WTC11 (cell line): Measurements from ENCODE around the gene YWHAQ.

ENCODE experiments used
- ATF3 ChIP-seq: sonication (generic); formaldehyde crosslinking; conservative IDR thresholded peaks from 2 replicates; pipeline ENCODE4 v1.8.1; 2022; ENCODE audit warnings: mild to moderate bottlenecking, missing genetic modification reagents
- CTCF ChIP-seq: fragments of 200-600 bp; IDR thresholded peaks from 2 replicates; pipeline ENCODE4 v1.8.0; 2022; ENCODE audit warnings: antibody characterized with exemption
- E2F4 ChIP-seq: sonication (generic); formaldehyde crosslinking; IDR thresholded peaks from 2 replicates; pipeline ENCODE4 v1.8.1; 2022; ENCODE audit warnings: low read depth, mild to moderate bottlenecking, moderate library complexity, missing genetic modification reagents, borderline replicate concordance
- JUN ChIP-seq: sonication (generic); formaldehyde crosslinking; IDR thresholded peaks from 2 replicates; pipeline ENCODE4 v1.8.0; 2023; ENCODE audit warnings: mild to moderate bottlenecking, missing genetic modification reagents
- MXD4 ChIP-seq: fragments of 250-450 bp; sonication (Bioruptor Pico); IDR thresholded peaks from 2 replicates; pipeline ENCODE4 v1.8.0; 2021; ENCODE audit warnings: mild to moderate bottlenecking, moderate library complexity, borderline replicate concordance
- NR2C2 ChIP-seq: sonication (generic); formaldehyde crosslinking; IDR thresholded peaks from 2 replicates; pipeline ENCODE4 v1.8.0; 2022; ENCODE audit warnings: mild to moderate bottlenecking, missing genetic modification reagents
- USF1 ChIP-seq: sonication (generic); formaldehyde crosslinking; IDR thresholded peaks from 2 replicates; pipeline ENCODE4 v1.8.0; 2022; ENCODE audit warnings: mild to moderate bottlenecking, missing genetic modification reagents
- USF2 ChIP-seq: sonication (generic); formaldehyde crosslinking; IDR thresholded peaks from 2 replicates; pipeline ENCODE4 v1.8.1; 2023; ENCODE audit warnings: mild to moderate bottlenecking, missing genetic modification reagents, moderate library complexity
- ZBTB43 ChIP-seq: sonication (generic); formaldehyde crosslinking; IDR thresholded peaks from 2 replicates; pipeline ENCODE4 v1.8.1; 2023; ENCODE audit warnings: mild to moderate bottlenecking, missing genetic modification reagents
- ZNF121 ChIP-seq: sonication (generic); formaldehyde crosslinking; IDR thresholded peaks from 2 replicates; pipeline ENCODE4 v1.8.0; 2023; ENCODE audit warnings: missing genetic modification reagents

GRCh38 chr2:9629222-9630116 lies 1.3 kb downstream of the YWHAQ start:
- no peak for TF ChIP-seq CTCF
- TF ChIP-seq ZNF121 (CRISPR knock-in tag) = no peak
- no peak for TF ChIP-seq ZBTB43 (CRISPR knock-in tag)
- TF ChIP-seq ATF3 (CRISPR knock-in tag) = no peak
- no peak for TF ChIP-seq USF2 (CRISPR knock-in tag)
- TF ChIP-seq MXD4 (CRISPR knock-in tag) = no peak
- no peak for TF ChIP-seq NR2C2
- no peak for TF ChIP-seq USF1
- TF ChIP-seq JUN = no peak
- TF ChIP-seq E2F4 (CRISPR knock-in tag) = no peak
